Uterus (tissue), 4 donors: ENCODE data around the gene LRTM2. TPM values are rescaled to one million over a fixed set of nuclear protein-coding genes. Genes with fewer than 3 reads are reported as not detected.
A peak's percentile ranks its signal among the peaks of the same experiment; 100 is the strongest.

Source experiments
- DNase-seq, 2 donors: peaks; one replicate each; pipeline ENCODE4 v3.0.0-alpha.2; 2019 to 2020
- H3K27ac ChIP-seq, 2 donors: fragments of 200-600 bp; sonication (generic); 1 replicate in 1 of 2; 2 replicates in 1 of 2; pipeline ENCODE4 v1.5.1; 2016 to 2018
- H3K27me3 ChIP-seq, 2 donors: fragments of 200-600 bp; sonication (generic); one replicate each; pipeline ENCODE4 v1.5.1; 2018 to 2019; ENCODE audit warnings: control low read depth in 1 of 2
- H3K36me3 ChIP-seq, 2 donors: fragments of 200-600 bp; sonication (generic); one replicate each; pipeline ENCODE4 v1.5.1; 2019; ENCODE audit warnings: control low read depth in 1 of 2
- H3K4me1 ChIP-seq, 2 donors: fragments of 200-600 bp; sonication (generic); one replicate each; pipeline ENCODE4 v1.5.1; 2018 to 2019; ENCODE audit warnings: control low read depth in 1 of 2
- H3K4me3 ChIP-seq, 2 donors: fragments of 200-600 bp; sonication (generic); 1 replicate in 1 of 2; 2 replicates in 1 of 2; pipeline ENCODE4 v1.5.1; 2018 to 2019; ENCODE audit warnings: mild to moderate bottlenecking in 1 of 2
- H3K9me3 ChIP-seq, 2 donors: fragments of 200-600 bp; sonication (generic); one replicate each; pipeline ENCODE4 v1.5.1; 2019; ENCODE audit warnings: control low read depth in 1 of 2
- POLR2A ChIP-seq, 2 donors: fragments of 450-650 bp; IDR thresholded peaks; one replicate each; pipeline ENCODE4 v1.6.1; 2016; ENCODE audit warnings: antibody characterized with exemption in 2 of 2, mild to moderate bottlenecking in 1 of 2, moderate library complexity in 1 of 2
- intact Hi-C: fragments of 100-400 bp; cut with DNase I; formaldehyde crosslinking; loops from one replicate; pipeline ENCODE4 v1.15.1; 2023; ENCODE audit warnings: low total_unique reads
- total RNA-seq, 4 donors: library from RNA; depleted of rRNA in 3 of 4; stranded (reverse); fragments of >200 nt in 3 of 4; gene quantifications; one replicate each; pipeline versions ENCODE4 v1.1.0 to v1.2.4, GENCODE V29; 2014 to 2023
- TF ChIP-seq, protein P1 (sequence below), 4 experiments: fragments of 200-600 bp in 2 of 4; fragments of 450-650 bp in 2 of 4; sonication (generic) in 2 of 4; IDR thresholded peaks; one replicate each; pipeline ENCODE4 v1.5.1; 2016 to 2019; ENCODE audit warnings: antibody characterized with exemption in 4 of 4, mild to moderate bottlenecking in 2 of 4, moderate library complexity in 1 of 4
- donor health status: DM: yes; HTN: yes; CAD: no.

LRTM2 gene
- total RNA-seq, 4 donors from 2014 or later, result not detected

DNA sequence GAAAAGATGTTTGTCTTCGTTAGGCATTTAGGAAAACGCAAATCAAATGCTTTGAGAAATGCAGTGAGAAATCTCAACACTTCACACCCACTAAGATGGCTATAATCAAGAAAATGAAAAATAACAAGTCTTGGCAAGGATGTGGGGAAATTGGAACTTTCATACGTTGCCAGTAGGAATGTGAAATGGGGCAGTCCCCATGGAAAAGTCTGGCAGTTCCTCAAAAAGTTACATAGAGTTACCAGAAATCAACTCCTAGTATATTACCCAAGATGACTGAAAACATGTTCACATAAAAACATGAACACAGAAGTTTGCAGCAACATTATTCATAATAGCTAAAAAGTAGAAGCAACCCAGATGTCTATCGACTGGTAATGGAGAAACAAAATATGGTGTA, 41.5 kb upstream of the LRTM2 start:
- Histone ChIP-seq H3K27ac (no peak overlapping the region), H3K9me3 (no peaks in the 10 kb centered on the region), H3K4me3 (no peak overlapping the region), H3K27me3 (no peaks in the 10 kb centered on the region), H3K36me3 (no peaks in the 10 kb centered on the region), H3K4me1 (no peaks in the 10 kb centered on the region)
- TF ChIP-seq, protein P1, sequence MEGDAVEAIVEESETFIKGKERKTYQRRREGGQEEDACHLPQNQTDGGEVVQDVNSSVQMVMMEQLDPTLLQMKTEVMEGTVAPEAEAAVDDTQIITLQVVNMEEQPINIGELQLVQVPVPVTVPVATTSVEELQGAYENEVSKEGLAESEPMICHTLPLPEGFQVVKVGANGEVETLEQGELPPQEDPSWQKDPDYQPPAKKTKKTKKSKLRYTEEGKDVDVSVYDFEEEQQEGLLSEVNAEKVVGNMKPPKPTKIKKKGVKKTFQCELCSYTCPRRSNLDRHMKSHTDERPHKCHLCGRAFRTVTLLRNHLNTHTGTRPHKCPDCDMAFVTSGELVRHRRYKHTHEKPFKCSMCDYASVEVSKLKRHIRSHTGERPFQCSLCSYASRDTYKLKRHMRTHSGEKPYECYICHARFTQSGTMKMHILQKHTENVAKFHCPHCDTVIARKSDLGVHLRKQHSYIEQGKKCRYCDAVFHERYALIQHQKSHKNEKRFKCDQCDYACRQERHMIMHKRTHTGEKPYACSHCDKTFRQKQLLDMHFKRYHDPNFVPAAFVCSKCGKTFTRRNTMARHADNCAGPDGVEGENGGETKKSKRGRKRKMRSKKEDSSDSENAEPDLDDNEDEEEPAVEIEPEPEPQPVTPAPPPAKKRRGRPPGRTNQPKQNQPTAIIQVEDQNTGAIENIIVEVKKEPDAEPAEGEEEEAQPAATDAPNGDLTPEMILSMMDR (IDR thresholded peaks at IDR 0.05), result no peak
- no peak for TF ChIP-seq POLR2A (IDR thresholded peaks at IDR 0.05)
- intact Hi-C loops, result no loop called here
- DNase-seq, result no peak

DNA sequence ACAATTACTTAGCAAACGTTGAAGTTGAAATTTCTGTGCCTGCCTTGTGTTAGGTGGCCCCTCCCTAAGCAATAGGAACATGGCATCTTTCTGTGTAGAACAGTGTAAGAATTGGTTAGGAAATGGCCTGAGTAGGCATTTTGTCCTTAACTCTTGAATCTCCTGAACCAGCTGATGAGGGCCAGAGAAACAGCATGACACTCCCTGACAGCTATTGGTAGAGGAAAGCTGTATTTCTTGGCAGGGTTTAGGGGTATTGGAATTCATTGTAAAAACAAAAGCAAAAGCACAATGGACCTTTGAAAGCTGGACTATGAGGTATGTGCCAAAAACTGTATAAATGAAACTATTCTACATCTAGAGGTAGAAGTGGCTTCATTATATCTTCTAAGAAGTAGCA, 40.6 kb upstream of the LRTM2 start:
- no peak overlapping the region for H3K27ac ChIP-seq
- intact Hi-C loops, result no loop called here

GRCh38 chr12:1781772-1782171, 38.6 kb upstream of the LRTM2 start:
- DNase-seq, result no peak

More for the DNA sequence above, 40.6 kb upstream of the LRTM2 start:
- no peaks in the 10 kb centered on the region for H3K36me3 ChIP-seq
- H3K4me1 ChIP-seq, result no peaks in the 10 kb centered on the region
- no peaks in the 10 kb centered on the region for H3K27me3 ChIP-seq
- no peaks in the 10 kb centered on the region for H3K9me3 ChIP-seq
- no peak overlapping the region for H3K4me3 ChIP-seq
- no peak for DNase-seq
- TF ChIP-seq, protein P1 (IDR thresholded peaks at IDR 0.05), result no peak
- TF ChIP-seq POLR2A (IDR thresholded peaks at IDR 0.05), result no peak

DNA sequence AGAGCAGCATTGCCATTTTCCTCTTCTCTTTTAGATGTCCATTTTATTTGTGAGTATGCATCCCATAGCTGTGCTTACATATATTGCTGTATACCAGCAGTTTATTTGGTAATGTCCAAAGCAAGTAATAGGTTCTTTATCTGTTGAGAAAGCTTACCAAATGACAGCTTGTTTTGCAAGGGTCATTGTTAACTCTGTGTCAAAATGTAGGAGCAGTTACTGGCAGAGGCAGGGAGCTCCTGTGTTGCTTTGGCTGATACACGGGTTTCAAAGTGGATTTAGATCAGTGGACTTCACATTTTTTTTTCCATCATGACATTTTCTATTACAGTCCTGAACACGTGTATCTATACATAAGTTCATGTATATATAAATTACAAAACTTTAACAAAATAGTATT, 38.1 kb upstream of the LRTM2 start:
- Histone ChIP-seq H3K36me3 (no peaks in the 10 kb centered on the region), H3K9me3 (no peaks in the 10 kb centered on the region), H3K4me3 (no peak overlapping the region), H3K27me3 (no peaks in the 10 kb centered on the region), H3K4me1 (no peaks in the 10 kb centered on the region), H3K27ac (no peak overlapping the region)
- intact Hi-C loops, result no loop called here
- no peak for TF ChIP-seq POLR2A (IDR thresholded peaks at IDR 0.05)
- TF ChIP-seq, protein P1 (IDR thresholded peaks at IDR 0.05), result no peak
- DNase-seq, result no peak

More at GRCh38 chr12:1781772-1782171, 38.6 kb upstream of the LRTM2 start:
- TF ChIP-seq POLR2A (IDR thresholded peaks at IDR 0.05), result no peak
- TF ChIP-seq, protein P1 (IDR thresholded peaks at IDR 0.05), result no peak
- no peak overlapping the region for H3K4me3 ChIP-seq
- H3K27ac ChIP-seq, result no peak overlapping the region
- intact Hi-C loops, result no loop called here
- no peaks in the 10 kb centered on the region for H3K27me3 ChIP-seq
- no peaks in the 10 kb centered on the region for H3K4me1 ChIP-seq
- H3K36me3 ChIP-seq, result no peaks in the 10 kb centered on the region
- H3K9me3 ChIP-seq, result no peaks in the 10 kb centered on the region

DNA sequence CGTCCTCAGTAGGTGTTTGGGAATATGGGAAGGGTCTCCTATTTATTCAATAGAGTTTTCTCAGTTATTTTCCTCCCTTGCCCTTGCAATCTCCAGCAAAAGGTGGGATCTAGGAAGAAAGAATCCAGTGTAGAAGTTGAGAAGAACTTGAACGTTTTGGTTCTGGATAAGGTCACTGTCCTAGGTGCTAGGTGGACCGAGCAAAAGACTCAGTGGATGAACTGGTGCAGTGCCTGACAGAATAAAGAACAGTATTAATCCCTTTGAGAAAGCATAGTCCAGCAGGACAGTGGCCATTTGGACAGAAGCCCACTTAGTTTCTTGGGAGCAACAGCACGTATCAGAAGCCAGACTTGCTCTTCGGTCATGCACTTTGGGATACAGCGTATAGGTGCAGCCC, 32.7 kb upstream of the LRTM2 start:
- TF ChIP-seq POLR2A (IDR thresholded peaks at IDR 0.05), result no peak
- TF ChIP-seq, protein P1 (IDR thresholded peaks at IDR 0.05), result no peak
- Histone ChIP-seq H3K27ac (peak overlapping the region in 1 of 2 donors; percentile 9), H3K4me3 (no peak overlapping the region), H3K27me3 (no peaks in the 10 kb centered on the region), H3K36me3 (no peaks in the 10 kb centered on the region), H3K4me1 (no peaks in the 10 kb centered on the region), H3K9me3 (no peaks in the 10 kb centered on the region)
- DNase-seq, result no peak
- intact Hi-C loops, result loop anchor here (5.0 kb wide), 1 partner anchor 155 kb away; no protein-coding TSS in a partner anchor
